A673 (cell line): ENCODE data around the gene GABBR1.

Experiments
- CTCF ChIP-seq: fragments of 300-800, 200-600 bp; sonication (generic); conservative IDR thresholded peaks from 2 replicates; pipeline ENCODE4 v1.5.1; 2017; ENCODE audit warnings: low read depth, mild to moderate bottlenecking, antibody characterized with exemption, low read length, moderate library complexity, mixed read lengths
- EZH2 ChIP-seq: fragments of 200-600 bp; sonication (generic); IDR thresholded peaks from 2 replicates; pipeline ENCODE4 v1.6.1; 2017; ENCODE audit warnings: borderline replicate concordance, low read depth, mild to moderate bottlenecking, mixed read lengths, antibody characterized with exemption, low read length; ENCODE audit not compliant: poor library complexity, severe bottlenecking

GRCh38 chr6:29661071-29661470, 28.1 kb upstream of the GABBR1 start:
- TF ChIP-seq CTCF (no peak), EZH2 (no peak)
